Measurements from ENCODE around the gene PDCD6IP. TPM values are rescaled to one million over a fixed set of nuclear protein-coding genes. Genes with fewer than 3 reads are reported as not detected.
"Not testable (repeated sequence)": the region's sequence is repeated elsewhere in the genome, so short reads cannot be mapped to it uniquely, and the experiment has no call there.

PDCD6IP gene
- total RNA-seq, 1 experiment from 2014 or later = 80.3 TPM

GRCh38 chr3:33795131-33795530 is 3.3 kb upstream of the PDCD6IP start:
- no peak for DNase-seq (ENCODE audit: low read depth)

- DNase-seq (ENCODE audit: low read depth) = no peak
Observed at GRCh38 chr3:33795856-33796536, 2.4 kb upstream of the PDCD6IP start.

GRCh38 chr3:33798113-33798417 is 365 bp upstream of the PDCD6IP start:
- DNase-seq (ENCODE audit: low read depth) = no peak

- DNase-seq (ENCODE audit: low read depth) = no peak
Observed at GRCh38 chr3:33799202-33799551, 747 bp downstream of the PDCD6IP start.

- DNase-seq (ENCODE audit: low read depth) = no peak
Observed at GRCh38 chr3:33803252-33803651, 4.8 kb downstream of the PDCD6IP start.

GRCh38 chr3:33803894-33804526 is 5.6 kb downstream of the PDCD6IP start:
- no peak for DNase-seq (ENCODE audit: low read depth)

- no peak for DNase-seq (ENCODE audit: low read depth)
Observed at GRCh38 chr3:33807191-33807590, 8.8 kb downstream of the PDCD6IP start.

GRCh38 chr3:33808559-33808958 is 10.1 kb downstream of the PDCD6IP start:
- no peak for DNase-seq (ENCODE audit: low read depth)

- no peak for DNase-seq (ENCODE audit: low read depth)
Observed at GRCh38 chr3:33810545-33810944, 12.1 kb downstream of the PDCD6IP start.

- DNase-seq (ENCODE audit: low read depth) = no peak
Observed at GRCh38 chr3:33821989-33822388, 23.6 kb downstream of the PDCD6IP start.

- no peak for DNase-seq (ENCODE audit: low read depth)
Observed at GRCh38 chr3:33823821-33824220, 25.4 kb downstream of the PDCD6IP start.

GRCh38 chr3:33825111-33825510 is 26.7 kb downstream of the PDCD6IP start:
- DNase-seq (ENCODE audit: low read depth) = no peak

GRCh38 chr3:33826206-33826605 is 27.8 kb downstream of the PDCD6IP start:
- no peak for DNase-seq (ENCODE audit: low read depth)

- DNase-seq (ENCODE audit: low read depth) = no peak
Observed at GRCh38 chr3:33826688-33827087, 28.3 kb downstream of the PDCD6IP start.

- DNase-seq (ENCODE audit: low read depth) = no peak
Observed at GRCh38 chr3:33829720-33830119, 31.3 kb downstream of the PDCD6IP start.

GRCh38 chr3:33831053-33831452 is 32.6 kb downstream of the PDCD6IP start:
- peak; percentile 38 for DNase-seq (ENCODE audit: low read depth)

GRCh38 chr3:33833408-33834095 is 35.1 kb downstream of the PDCD6IP start:
- DNase-seq (ENCODE audit: low read depth) = no peak

GRCh38 chr3:33834096-33834453 is 35.6 kb downstream of the PDCD6IP start:
- DNase-seq (ENCODE audit: low read depth) = no peak

GRCh38 chr3:33837182-33837581 is 38.8 kb downstream of the PDCD6IP start:
- DNase-seq (ENCODE audit: low read depth) = not testable (repeated sequence)

GRCh38 chr3:33839283-33839682 is 40.9 kb downstream of the PDCD6IP start:
- no peak for DNase-seq (ENCODE audit: low read depth)

GRCh38 chr3:33840179-33840578 is 41.7 kb downstream of the PDCD6IP start:
- DNase-seq (ENCODE audit: low read depth) = no peak

GRCh38 chr3:33848624-33849347 is 50.4 kb downstream of the PDCD6IP start:
- no peak for DNase-seq (ENCODE audit: low read depth)

- DNase-seq (ENCODE audit: low read depth) = not testable (repeated sequence)
Observed at GRCh38 chr3:33850599-33850998, 52.2 kb downstream of the PDCD6IP start.
